Large intestine (tissue), 12 donors: ENCODE results near the gene AQP7. TPM values are rescaled to one million over a fixed set of nuclear protein-coding genes. Genes with fewer than 3 reads are reported as not detected.
"Not testable (repeated sequence)": the region's sequence is repeated elsewhere in the genome, so short reads cannot be mapped to it uniquely, and the experiment has no call there.

Experiments used
- DNase-seq, 2 donors: peaks; one replicate each; pipeline versions ENCODE4 v3.0.0 to v3.0.0-alpha.2; 2013
- H3K27ac ChIP-seq: one replicate; pipeline ENCODE4 v1.5.1; 2013; ENCODE audit warnings: low read length
- H3K27me3 ChIP-seq: 2 replicates; pipeline ENCODE4 v1.6.1; 2013; ENCODE audit warnings: low read length; ENCODE audit not compliant: control insufficient read depth, insufficient read depth
- H3K36me3 ChIP-seq: 2 replicates; pipeline ENCODE4 v1.6.1; 2013; ENCODE audit warnings: low read length; ENCODE audit not compliant: control insufficient read depth, insufficient read depth
- H3K4me1 ChIP-seq: one replicate; pipeline ENCODE4 v1.6.1; 2013; ENCODE audit warnings: low read length; ENCODE audit not compliant: control insufficient read depth, insufficient read depth
- H3K4me3 ChIP-seq: one replicate; pipeline ENCODE4 v1.5.1; 2013; ENCODE audit warnings: low read length
- H3K9me3 ChIP-seq: one replicate; pipeline ENCODE4 v1.6.1; 2013; ENCODE audit warnings: mild to moderate bottlenecking, low read depth, low read length, moderate library complexity; ENCODE audit not compliant: control insufficient read depth
- WGBS: methylation state at CpG from one replicate; pipeline ENCODE4 v1.1.5; 2013; ENCODE audit warnings: low lambda C conversion rate; ENCODE audit not compliant: insufficient coverage; 5-methylcytosine and 5-hydroxymethylcytosine counted together
- long read RNA-seq, 11 donors: transcript quantifications; one replicate each; lab custom pipeline, GENCODE V29; 2026
- polyA plus RNA-seq: library from polyadenylated mRNA; unstranded; fragments of 120-200 nt; gene quantifications from one replicate; pipeline ENCODE4 v1.2.1, GENCODE V29; 2013

AQP7 gene
- polyA plus RNA-seq: 40.9 TPM
- long read RNA-seq, donor 1, partial matches to known transcripts: 0 of 1 reads
- long read RNA-seq, donor 1, other reads (novel, unspliced or antisense): 0 of 1 reads
- long read RNA-seq, donor 2, transcript AQP7-204 (5 exons, 1,062 nt): major isoform, 6 of 11 reads
- long read RNA-seq, donor 2, transcript AQP7-205 (6 exons, 2,879 nt): minor isoform, 5 of 11 reads
- long read RNA-seq, donor 2, partial matches to known transcripts: 0 of 11 reads
- long read RNA-seq, donor 2, other reads (novel, unspliced or antisense): 0 of 11 reads
- long read RNA-seq, donor 3: 0 reads
- long read RNA-seq, donor 4, partial matches to known transcripts: 0 of 1 reads
- long read RNA-seq, donor 4, other reads (novel, unspliced or antisense): 0 of 1 reads
- long read RNA-seq, donor 5, partial matches to known transcripts: 0 of 2 reads
- long read RNA-seq, donor 5, other reads (novel, unspliced or antisense): 0 of 2 reads
- long read RNA-seq, donor 6, partial matches to known transcripts: 0 of 5 reads
- long read RNA-seq, donor 6, other reads (novel, unspliced or antisense): 0 of 5 reads
- long read RNA-seq, donor 7, partial matches to known transcripts: 0 of 2 reads
- long read RNA-seq, donor 7, other reads (novel, unspliced or antisense): 0 of 2 reads
- long read RNA-seq, donor 8, transcript AQP7-205 (6 exons, 2,879 nt): major isoform, 7 of 14 reads
- long read RNA-seq, donor 8, partial matches to known transcripts: 5 of 14 reads
- long read RNA-seq, donor 8, other reads (novel, unspliced or antisense): 0 of 14 reads
- long read RNA-seq, donor 9, transcript AQP7-205 (6 exons, 2,879 nt): major isoform, 6 of 14 reads
- long read RNA-seq, donor 9, partial matches to known transcripts: 6 of 14 reads
- long read RNA-seq, donor 9, other reads (novel, unspliced or antisense): 0 of 14 reads
- long read RNA-seq, donor 10, partial matches to known transcripts: 0 of 2 reads
- long read RNA-seq, donor 10, other reads (novel, unspliced or antisense): 0 of 2 reads
- long read RNA-seq, donor 11, partial matches to known transcripts: 0 of 3 reads
- long read RNA-seq, donor 11, other reads (novel, unspliced or antisense): 0 of 3 reads

GRCh38 chr9:33402371-33402770 lies at the start of gene AQP7:
AQP7 (minus strand) TSS chr9:33402568; CDS start chr9:33401262, 1,306 bp downstream.
- no CpG with 5 or more reads among the region's 10 CpGs for WGBS
- H3K27ac ChIP-seq, H3K27me3 ChIP-seq, H3K9me3 ChIP-seq, H3K36me3 ChIP-seq, DNase-seq, H3K4me3 ChIP-seq: not testable (repeated sequence)
- H3K4me1 ChIP-seq: peaks cover 10% of the 10 kb centered on the region

DNA sequence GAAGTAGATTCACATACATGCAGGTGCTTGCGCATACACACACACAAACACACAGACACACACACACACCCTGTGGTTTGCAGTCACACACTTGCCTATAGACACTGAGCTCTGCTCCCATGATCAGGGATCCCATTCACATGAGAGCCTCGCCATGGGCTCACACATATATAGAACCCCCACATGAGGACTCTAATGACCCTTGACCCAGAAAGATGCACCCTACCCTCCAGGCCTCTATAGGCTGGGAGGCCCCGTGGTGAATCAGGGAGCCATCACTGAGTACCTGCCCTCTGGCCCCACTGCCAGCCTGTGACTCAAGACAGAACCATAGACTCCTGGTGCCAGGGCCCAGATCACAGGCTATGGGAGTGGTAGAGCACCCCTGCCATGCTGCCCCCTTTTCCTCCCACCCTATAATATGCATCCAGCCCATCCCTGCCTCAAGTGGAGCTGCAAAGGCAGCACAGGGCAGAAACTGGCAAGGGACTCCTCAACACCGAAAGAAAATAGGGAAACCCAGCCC lies 48.3 kb upstream of the AQP7 start:
- WGBS: no CpG with 5 or more reads among the region's 4 CpGs
- Histone ChIP-seq H3K36me3 (no peaks in the 10 kb centered on the region), H3K27me3 (no peaks in the 10 kb centered on the region), H3K4me1 (peaks cover 50% of the 10 kb centered on the region), H3K4me3 (no peak overlapping the region), H3K27ac (no peak overlapping the region), H3K9me3 (no peaks in the 10 kb centered on the region)
- DNase-seq: peak; percentile 51 to 66

DNA sequence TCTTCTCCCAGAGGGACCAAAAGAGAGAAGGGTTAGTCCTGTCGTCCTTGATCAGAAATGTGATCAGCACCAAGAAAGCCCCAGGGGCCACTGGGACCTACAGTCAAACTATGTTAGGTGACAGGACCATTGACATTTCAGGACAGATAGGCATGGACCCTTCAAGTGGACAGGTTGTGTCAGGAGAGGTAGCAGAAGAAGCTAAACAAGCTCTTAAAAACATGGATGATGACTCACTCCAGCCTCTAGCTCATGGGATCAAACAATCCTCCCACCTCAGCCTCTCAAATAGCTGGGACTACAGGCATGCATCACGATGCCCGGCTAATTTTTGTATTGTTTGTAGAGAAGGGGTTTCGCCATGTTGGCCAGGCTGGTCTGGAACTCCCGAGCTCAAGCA lies 47.3 kb upstream of the AQP7 start:
- Histone ChIP-seq H3K4me1 (peaks cover 55% of the 10 kb centered on the region), H3K27me3 (no peaks in the 10 kb centered on the region), H3K27ac (no peak overlapping the region), H3K4me3 (no peak overlapping the region), H3K36me3 (no peaks in the 10 kb centered on the region), H3K9me3 (no peaks in the 10 kb centered on the region)
- no peak for DNase-seq
- WGBS: no CpG with 5 or more reads among the region's 5 CpGs

GRCh38 chr9:33447799-33448553 lies 45.6 kb upstream of the AQP7 start:
- 14% methylated on average over 1 of the region's 20 CpGs for WGBS
- Histone ChIP-seq H3K4me3 (peak overlapping the region; percentile 31), H3K9me3 (no peaks in the 10 kb centered on the region), H3K27me3 (no peaks in the 10 kb centered on the region), H3K36me3 (peaks cover 7% of the 10 kb centered on the region), H3K27ac (peak overlapping the region; percentile 67), H3K4me1 (peaks cover 54% of the 10 kb centered on the region)
- DNase-seq: peak in 1 of 2 donors; percentile 43

DNA sequence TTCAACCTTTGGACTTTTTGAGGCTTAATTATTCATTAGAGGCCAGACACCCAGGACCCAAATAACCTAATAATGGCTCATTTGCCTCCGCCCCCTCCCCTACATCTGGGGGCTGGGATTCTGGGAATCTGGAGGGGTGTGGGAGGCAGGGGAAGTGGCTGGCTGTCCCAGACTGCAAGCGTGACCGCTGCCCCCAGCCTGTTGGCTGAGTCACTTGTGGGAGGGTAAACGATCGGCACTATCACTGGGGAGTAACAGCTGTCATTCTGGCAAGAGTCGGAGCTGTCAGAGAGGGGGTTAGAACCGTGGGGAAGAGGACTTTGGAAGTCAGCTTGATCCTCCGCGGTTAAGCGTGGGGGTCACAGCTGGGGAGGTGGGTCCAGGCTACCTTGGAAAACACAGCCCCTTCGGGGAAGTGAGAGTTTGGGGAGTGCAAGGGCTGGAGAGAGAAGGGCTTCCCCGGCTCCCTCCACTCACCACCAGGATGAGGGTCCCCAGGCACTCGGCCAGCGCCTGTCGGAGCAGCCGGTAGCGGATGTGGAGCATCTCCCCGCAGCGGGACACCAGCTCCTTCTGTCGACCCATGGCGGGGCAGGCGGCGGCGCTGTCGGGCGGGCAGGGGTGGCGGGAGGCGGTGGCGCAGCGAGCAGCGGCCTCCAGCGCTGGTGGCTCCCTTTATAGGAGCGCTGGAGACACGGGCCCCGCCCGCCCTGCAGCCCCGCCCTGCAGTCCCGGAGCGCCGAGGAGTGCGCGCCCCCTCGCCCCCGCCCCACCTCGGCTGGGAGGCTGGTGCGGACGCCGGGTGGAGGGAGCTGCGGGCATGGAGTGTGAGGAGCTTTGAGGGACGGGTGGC lies 44.8 kb upstream of the AQP7 start, which contains the start of gene AQP3:
AQP3 (minus strand) TSS at position 648 of the 853 bp plus-strand sequence; CDS start at position 585, 63 bp downstream.
- Histone ChIP-seq H3K4me1 (peaks cover 61% of the 10 kb centered on the region), H3K36me3 (peaks cover 16% of the 10 kb centered on the region), H3K27ac (peak within 1 kb of the TSS; percentile 95), H3K4me3 (peak within 1 kb of the TSS; percentile 64), H3K9me3 (no peaks in the 10 kb centered on the region), H3K27me3 (no peaks in the 10 kb centered on the region)
- WGBS: no CpG with 5 or more reads among the region's 50 CpGs
- peak; percentile 86 to 94 for DNase-seq

GRCh38 chr9:33446240-33446945 lies 44.0 kb upstream of the AQP7 start:
- no peaks in the 10 kb centered on the region for H3K27me3 ChIP-seq
- no CpG with 5 or more reads among the region's 12 CpGs for WGBS
- no peaks in the 10 kb centered on the region for H3K9me3 ChIP-seq
- H3K27ac ChIP-seq: peak overlapping the region; percentile 95
- H3K36me3 ChIP-seq: peaks cover 23% of the 10 kb centered on the region
- H3K4me1 ChIP-seq: peaks cover 67% of the 10 kb centered on the region
- H3K4me3 ChIP-seq: peak overlapping the region; percentile 64
- no peak for DNase-seq

GRCh38 chr9:33445389-33446239 lies 43.2 kb upstream of the AQP7 start:
- peaks cover 26% of the 10 kb centered on the region for H3K36me3 ChIP-seq
- peaks cover 63% of the 10 kb centered on the region for H3K4me1 ChIP-seq
- no peaks in the 10 kb centered on the region for H3K9me3 ChIP-seq
- peak overlapping the region; percentile 95 for H3K27ac ChIP-seq
- 30% methylated on average over 2 of the region's 11 CpGs for WGBS
- H3K27me3 ChIP-seq: no peaks in the 10 kb centered on the region
- DNase-seq: peak; percentile 88 to 91
- peak overlapping the region; percentile 64 for H3K4me3 ChIP-seq

- WGBS: no CpG with 5 or more reads among the region's 10 CpGs
- Histone ChIP-seq H3K27ac (peak overlapping the region; percentile 95), H3K9me3 (no peaks in the 10 kb centered on the region), H3K27me3 (no peaks in the 10 kb centered on the region), H3K4me3 (no peak overlapping the region), H3K4me1 (peaks cover 67% of the 10 kb centered on the region), H3K36me3 (peaks cover 28% of the 10 kb centered on the region)
- DNase-seq: peak in 1 of 2 donors; percentile 57
These were observed 41.2 kb upstream of the AQP7 start for GRCh38 chr9:33443464-33444154.
